ENCODE measurements around the gene DTNB.
A peak's percentile ranks its signal among the peaks of the same experiment; 100 is the strongest.

The DTNB gene

DNA sequence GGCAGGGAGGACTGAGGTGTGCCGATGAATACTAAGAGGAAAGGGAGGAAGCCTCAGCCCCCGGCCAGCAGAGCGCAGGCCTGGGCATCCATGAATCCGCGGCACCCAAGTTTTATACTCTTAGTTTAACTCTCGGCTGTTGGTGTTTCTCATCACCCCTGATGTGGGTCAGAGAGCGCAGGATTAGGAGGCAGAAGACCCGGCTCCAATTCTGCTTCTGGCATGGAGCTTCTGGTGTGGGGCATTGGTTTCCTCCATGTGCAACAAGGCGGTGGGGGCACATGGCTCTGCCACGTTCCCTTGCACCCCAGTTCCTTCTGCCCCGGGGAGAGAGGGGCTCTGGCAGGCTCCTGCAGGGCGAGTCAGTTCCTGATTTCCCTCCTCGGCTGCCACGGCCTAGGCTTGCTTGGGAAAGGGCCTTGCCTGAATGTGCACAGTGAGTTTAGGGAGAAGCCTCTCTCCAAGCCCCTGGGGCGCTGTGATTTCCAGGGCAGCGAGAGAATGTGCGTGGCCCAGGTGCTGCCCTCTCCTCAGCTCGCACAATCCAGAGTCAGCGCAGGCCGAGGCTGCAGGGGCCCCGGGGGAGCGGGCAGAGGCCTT, 295.5 kb downstream of the DTNB start:
- ChIA-PET POLR2A (no interaction called here), CTCF (interaction anchor here (0.7 to 3.2 kb wide), 8 partner anchors 9 to 286 kb away, joined by 3 to 41 read pairs (median 4); no protein-coding TSS in a partner anchor)
- no peaks in the 10 kb centered on the region for H3K36me3 ChIP-seq (ENCODE audit: control insufficient read depth in 2 of 2, insufficient read depth in 1 of 2, low read length in 2 of 2)
- TF ChIP-seq ZNF514 (tag by site-specific recombination; IDR thresholded peaks at IDR 0.05), result no peak
- no peak for TF ChIP-seq ZBTB1 (tag by site-specific recombination; IDR thresholded peaks at IDR 0.05)
- no peak for TF ChIP-seq ZNF707 (tag by site-specific recombination; IDR thresholded peaks at IDR 0.05)
- no peak for TF ChIP-seq GLIS2 (tag by site-specific recombination; IDR thresholded peaks at IDR 0.05)
- TF ChIP-seq RBAK (tag by site-specific recombination; IDR thresholded peaks at IDR 0.05), result no peak
- TF ChIP-seq, protein P1, sequence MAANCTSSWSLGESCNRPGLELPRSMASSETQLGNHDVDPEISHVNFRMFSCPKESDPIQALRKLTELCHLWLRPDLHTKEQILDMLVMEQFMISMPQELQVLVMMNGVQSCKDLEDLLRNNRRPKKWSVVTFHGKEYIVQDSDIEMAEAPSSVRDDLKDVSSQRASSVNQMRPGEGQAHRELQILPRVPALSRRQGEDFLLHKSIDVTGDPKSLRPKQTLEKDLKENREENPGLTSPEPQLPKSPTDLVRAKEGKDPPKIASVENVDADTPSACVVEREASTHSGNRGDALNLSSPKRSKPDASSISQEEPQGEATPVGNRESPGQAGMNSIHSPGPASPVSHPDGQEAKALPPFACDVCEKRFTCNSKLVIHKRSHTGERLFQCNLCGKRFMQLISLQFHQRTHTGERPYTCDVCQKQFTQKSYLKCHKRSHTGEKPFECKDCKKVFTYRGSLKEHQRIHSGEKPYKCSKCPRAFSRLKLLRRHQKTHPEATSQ (tag by site-specific recombination; IDR thresholded peaks at IDR 0.05), result no peak
- H3K9me3 ChIP-seq (ENCODE audit: control insufficient read depth, insufficient read depth, low read depth, low read length), result no peaks in the 10 kb centered on the region
- no peak overlapping the region for H3K27ac ChIP-seq (ENCODE audit: extremely low read depth, low read depth, low read length)
- peaks cover 5% of the 10 kb centered on the region for H3K4me1 ChIP-seq (ENCODE audit: control insufficient read depth, insufficient read depth, low read length)
- no peak overlapping the region for H3K4me3 ChIP-seq (ENCODE audit: low read depth, low read length)

DNA sequence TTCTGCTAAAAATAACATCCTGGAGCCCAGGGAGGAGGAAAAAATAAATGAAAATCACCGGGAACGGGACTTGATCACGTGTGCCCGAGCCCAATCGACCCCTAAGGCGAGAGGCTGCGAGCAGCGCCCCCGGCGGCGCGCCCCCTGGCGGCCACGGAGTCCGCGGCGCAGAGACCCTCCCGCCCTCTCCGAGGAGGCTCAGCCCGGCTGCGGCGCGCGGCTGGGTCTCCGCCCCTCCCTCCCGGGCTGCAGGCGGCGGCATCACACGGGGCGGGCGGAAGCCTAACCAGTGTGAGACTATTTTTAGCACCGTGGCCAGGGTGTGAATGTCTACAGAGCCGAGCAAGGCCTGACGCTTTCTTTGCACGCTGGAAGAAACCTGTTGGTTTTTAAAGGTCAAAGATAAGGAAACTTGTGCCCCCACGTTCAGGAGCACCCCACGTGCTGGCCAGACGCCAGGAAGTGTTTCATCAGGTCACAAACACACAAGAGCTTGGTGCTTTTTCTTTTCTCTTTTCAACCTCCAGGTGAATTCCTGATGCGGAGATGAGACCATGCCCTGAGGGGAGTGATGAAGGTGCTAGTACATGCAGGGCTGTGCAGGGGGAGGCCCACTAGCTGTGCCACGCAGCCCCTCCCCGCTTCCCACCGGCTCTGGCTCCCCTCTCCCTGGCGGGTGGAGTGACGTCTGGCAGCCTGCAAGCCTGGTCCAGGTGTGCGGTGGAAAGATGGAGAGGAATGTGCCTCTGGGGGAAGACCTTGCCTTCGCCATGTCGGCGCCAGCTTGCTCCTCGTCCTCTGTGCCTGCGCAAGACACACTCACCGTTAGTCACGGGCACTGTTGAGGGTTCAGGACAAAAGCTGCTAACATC, 296.4 kb downstream of the DTNB start:
- Histone ChIP-seq H3K9me3 (ENCODE audit: control insufficient read depth, insufficient read depth, low read depth, low read length) (no peaks in the 10 kb centered on the region), H3K4me1 (ENCODE audit: control insufficient read depth, insufficient read depth, low read length) (peaks cover 5% of the 10 kb centered on the region), H3K36me3 (ENCODE audit: control insufficient read depth in 2 of 2, insufficient read depth in 1 of 2, low read length in 2 of 2) (no peaks in the 10 kb centered on the region), H3K27ac (ENCODE audit: extremely low read depth, low read depth, low read length) (peak overlapping the region; percentile 56; the same call in 1 of the 2 replicates), H3K4me3 (ENCODE audit: low read depth, low read length) (peak overlapping the region; percentile 4; the same call in 1 of the 2 replicates)
- ChIA-PET POLR2A (interaction anchor here (0.6 to 1.0 kb wide), 2 partner anchors 12 to 849 kb away, joined by 3 to 7 read pairs; no protein-coding TSS in a partner anchor), CTCF (interaction anchor here (0.6 to 3.2 kb wide), 23 partner anchors 8 to 1688 kb away, joined by 3 to 41 read pairs (median 5); partner anchors contain the start of genes DNMT3A and DTNB)
- TF ChIP-seq ZNF837 (tag by site-specific recombination; IDR thresholded peaks at IDR 0.05) (no peak), ZNF600 (tag by site-specific recombination; IDR thresholded peaks at IDR 0.05) (0 out of 2 replicates have a peak, but pooled peaks have one; percentile 24), MZF1 (tag by site-specific recombination; IDR thresholded peaks at IDR 0.05; ENCODE audit: borderline replicate concordance) (no peak), ZNF184 (tag by site-specific recombination; IDR thresholded peaks at IDR 0.05) (peak; percentile 44; the same call in 1 of the 2 replicates), ZNF596 (tag by site-specific recombination; IDR thresholded peaks at IDR 0.05) (0 out of 2 replicates have a peak, but pooled peaks have one; percentile 30), ZIC2 (tag by site-specific recombination; IDR thresholded peaks at IDR 0.05) (peak; percentile 76), TCF7L2 (IDR thresholded peaks at IDR 0.05; ENCODE audit: borderline replicate concordance, low read depth, low read length) (peak; percentile 49; the same call in 1 of the 2 replicates), KLF10 (tag by site-specific recombination; IDR thresholded peaks at IDR 0.05) (peak; percentile 50; the same call in 1 of the 2 replicates), ZNF768 (tag by site-specific recombination; IDR thresholded peaks at IDR 0.05) (peak; percentile 78), ZNF211 (tag by site-specific recombination; IDR thresholded peaks at IDR 0.05; ENCODE audit: low read depth) (no peak), EGR2 (tag by site-specific recombination; IDR thresholded peaks at IDR 0.05; ENCODE audit: low read depth) (peak; percentile 24; the same call in 1 of the 2 replicates), GLIS2 (tag by site-specific recombination; IDR thresholded peaks at IDR 0.05) (peak; percentile 54; the same call in 1 of the 2 replicates), ZBTB8A (tag by site-specific recombination; IDR thresholded peaks at IDR 0.05) (peak; percentile 78), ZNF561 (tag by site-specific recombination; IDR thresholded peaks at IDR 0.05; ENCODE audit: borderline replicate concordance) (peak; percentile 91; the same call in 1 of the 2 replicates), ZNF660 (tag by site-specific recombination; IDR thresholded peaks at IDR 0.05) (peak; percentile 90), ZBTB17 (tag by site-specific recombination; IDR thresholded peaks at IDR 0.05) (0 out of 2 replicates have a peak, but pooled peaks have one; percentile 37), ZBTB48 (tag by site-specific recombination; IDR thresholded peaks at IDR 0.05) (peak; percentile 66), SP3 (tag by site-specific recombination; IDR thresholded peaks at IDR 0.05) (0 out of 2 replicates have a peak, but pooled peaks have one; percentile 19), ZNF341 (tag by site-specific recombination; IDR thresholded peaks at IDR 0.05; ENCODE audit: low read depth) (peak; percentile 50; the same call in 1 of the 2 replicates), OSR2 (tag by site-specific recombination; IDR thresholded peaks at IDR 0.05) (0 out of 2 replicates have a peak, but pooled peaks have one; percentile 19)
- TF ChIP-seq, protein P2, sequence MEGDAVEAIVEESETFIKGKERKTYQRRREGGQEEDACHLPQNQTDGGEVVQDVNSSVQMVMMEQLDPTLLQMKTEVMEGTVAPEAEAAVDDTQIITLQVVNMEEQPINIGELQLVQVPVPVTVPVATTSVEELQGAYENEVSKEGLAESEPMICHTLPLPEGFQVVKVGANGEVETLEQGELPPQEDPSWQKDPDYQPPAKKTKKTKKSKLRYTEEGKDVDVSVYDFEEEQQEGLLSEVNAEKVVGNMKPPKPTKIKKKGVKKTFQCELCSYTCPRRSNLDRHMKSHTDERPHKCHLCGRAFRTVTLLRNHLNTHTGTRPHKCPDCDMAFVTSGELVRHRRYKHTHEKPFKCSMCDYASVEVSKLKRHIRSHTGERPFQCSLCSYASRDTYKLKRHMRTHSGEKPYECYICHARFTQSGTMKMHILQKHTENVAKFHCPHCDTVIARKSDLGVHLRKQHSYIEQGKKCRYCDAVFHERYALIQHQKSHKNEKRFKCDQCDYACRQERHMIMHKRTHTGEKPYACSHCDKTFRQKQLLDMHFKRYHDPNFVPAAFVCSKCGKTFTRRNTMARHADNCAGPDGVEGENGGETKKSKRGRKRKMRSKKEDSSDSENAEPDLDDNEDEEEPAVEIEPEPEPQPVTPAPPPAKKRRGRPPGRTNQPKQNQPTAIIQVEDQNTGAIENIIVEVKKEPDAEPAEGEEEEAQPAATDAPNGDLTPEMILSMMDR (tag by site-specific recombination; IDR thresholded peaks at IDR 0.05), result peak; percentile 60; the same call in 1 of the 2 replicates
- TF ChIP-seq, protein P3, sequence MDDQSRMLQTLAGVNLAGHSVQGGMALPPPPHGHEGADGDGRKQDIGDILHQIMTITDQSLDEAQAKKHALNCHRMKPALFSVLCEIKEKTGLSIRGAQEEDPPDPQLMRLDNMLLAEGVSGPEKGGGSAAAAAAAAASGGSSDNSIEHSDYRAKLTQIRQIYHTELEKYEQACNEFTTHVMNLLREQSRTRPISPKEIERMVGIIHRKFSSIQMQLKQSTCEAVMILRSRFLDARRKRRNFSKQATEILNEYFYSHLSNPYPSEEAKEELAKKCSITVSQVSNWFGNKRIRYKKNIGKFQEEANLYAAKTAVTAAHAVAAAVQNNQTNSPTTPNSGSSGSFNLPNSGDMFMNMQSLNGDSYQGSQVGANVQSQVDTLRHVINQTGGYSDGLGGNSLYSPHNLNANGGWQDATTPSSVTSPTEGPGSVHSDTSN (CRISPR knock-in tag; IDR thresholded peaks at IDR 0.05), result 0 out of 2 replicates have a peak, but pooled peaks have one; percentile 53
- TF ChIP-seq, protein P4, sequence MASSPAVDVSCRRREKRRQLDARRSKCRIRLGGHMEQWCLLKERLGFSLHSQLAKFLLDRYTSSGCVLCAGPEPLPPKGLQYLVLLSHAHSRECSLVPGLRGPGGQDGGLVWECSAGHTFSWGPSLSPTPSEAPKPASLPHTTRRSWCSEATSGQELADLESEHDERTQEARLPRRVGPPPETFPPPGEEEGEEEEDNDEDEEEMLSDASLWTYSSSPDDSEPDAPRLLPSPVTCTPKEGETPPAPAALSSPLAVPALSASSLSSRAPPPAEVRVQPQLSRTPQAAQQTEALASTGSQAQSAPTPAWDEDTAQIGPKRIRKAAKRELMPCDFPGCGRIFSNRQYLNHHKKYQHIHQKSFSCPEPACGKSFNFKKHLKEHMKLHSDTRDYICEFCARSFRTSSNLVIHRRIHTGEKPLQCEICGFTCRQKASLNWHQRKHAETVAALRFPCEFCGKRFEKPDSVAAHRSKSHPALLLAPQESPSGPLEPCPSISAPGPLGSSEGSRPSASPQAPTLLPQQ (tag by site-specific recombination; IDR thresholded peaks at IDR 0.05), result no peak
